ENCODE data around the gene BFSP2.
"Not testable (repeated sequence)": the region's sequence is repeated elsewhere in the genome, so short reads cannot be mapped to it uniquely, and the experiment has no call there.

BFSP2 gene

GRCh38 chr3:133520286-133520685 lies 120.4 kb downstream of the BFSP2 start:
- DNase-seq (ENCODE audit: low read depth in 3 of 3), result no peak

GRCh38 chr3:133520938-133521337 lies 121.1 kb downstream of the BFSP2 start:
- DNase-seq (ENCODE audit: low read depth in 3 of 3), result not testable (repeated sequence)

- DNase-seq (ENCODE audit: low read depth in 3 of 3), result no peak
Observed at GRCh38 chr3:133521946-133522345, 122.1 kb downstream of the BFSP2 start.

DNA sequence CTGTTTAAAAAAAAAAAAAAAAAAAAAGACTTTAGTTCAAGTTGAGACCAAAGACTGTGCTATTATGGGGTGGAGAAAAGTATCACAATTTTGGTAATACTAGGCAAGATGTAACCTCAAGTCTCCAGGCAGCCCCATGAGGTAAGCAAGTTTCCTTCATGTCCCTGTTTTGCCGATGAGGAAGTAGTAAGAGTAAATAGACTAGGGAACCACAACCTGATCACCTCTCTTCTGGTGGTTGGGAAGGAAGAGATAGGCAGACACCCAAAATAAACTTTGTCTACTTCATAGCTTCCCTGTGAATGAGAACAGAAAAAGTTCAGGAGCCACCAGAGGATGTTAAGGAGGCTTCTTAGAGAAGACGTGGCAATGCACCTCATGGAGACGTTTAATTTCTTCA lies 123.9 kb downstream of the BFSP2 start:
- DNase-seq (ENCODE audit: low read depth in 3 of 3), result not testable (repeated sequence)

Data from stimulated activated CD4-positive, alpha-beta T cell treated with anti-CD3 and anti-CD28 coated beads, TNF-alpha, amount 100 ng/mL, for 4 hours (primary cell).